K562 (cell line): ENCODE results near the gene ZBTB48. TPM values are rescaled to one million over a fixed set of nuclear protein-coding genes. Genes with fewer than 3 reads are reported as not detected.

Experiments used
- ARNT ChIP-seq, 2 experiments: fragments of 450-650 bp; IDR thresholded peaks; 2 replicates each; pipeline ENCODE4 v1.6.1; 2016; ENCODE audit warnings: mild to moderate bottlenecking in 1 of 2
- BRCA1 ChIP-seq, 2 experiments: fragments of 450-650 bp in 1 of 2; sonication (generic) in 1 of 2; formaldehyde crosslinking in 1 of 2; IDR thresholded peaks; 2 replicates each; pipeline versions ENCODE4 v1.5.0 to v1.6.1; 2017 to 2020; ENCODE audit warnings: mild to moderate bottlenecking in 1 of 2, missing genetic modification reagents in 1 of 2
- CBX8 ChIP-seq: fragments of 200-600 bp; sonication (generic); IDR thresholded peaks from 2 replicates; pipeline ENCODE4 v1.6.1; 2012; ENCODE audit warnings: borderline replicate concordance, mixed run types, low read depth, mild to moderate bottlenecking, moderate library complexity, mixed read lengths, low read length, control low read depth, inconsistent platforms; ENCODE audit not compliant: poor library complexity, severe bottlenecking; ENCODE audit errors: extremely low read depth
- DMBX1 ChIP-seq: fragments of 250-450 bp; sonication (Bioruptor Pico); IDR thresholded peaks from 2 replicates; pipeline ENCODE4 v1.8.0; 2022; ENCODE audit warnings: inconsistent platforms, mild to moderate bottlenecking, moderate library complexity, borderline replicate concordance
- ETV5 ChIP-seq: sonication (generic); formaldehyde crosslinking; IDR thresholded peaks from 2 replicates; pipeline ENCODE4 v1.4.0; 2020; ENCODE audit warnings: low read depth, mild to moderate bottlenecking, missing genetic modification reagents
- GTF2F1 ChIP-seq: IDR thresholded peaks from 2 replicates; pipeline ENCODE4 v1.6.1; 2011; ENCODE audit warnings: low read depth, low read length, improper control_type of control experiment
- KAT2B ChIP-seq: IDR thresholded peaks from one replicate; pipeline ENCODE4 v1.6.1; 2012; ENCODE audit warnings: low read depth, mild to moderate bottlenecking, control low read depth, inconsistent platforms, low read length, moderate library complexity
- L3MBTL2 ChIP-seq: fragments of 450-650 bp; IDR thresholded peaks from 2 replicates; pipeline ENCODE4 v1.6.1; 2016; ENCODE audit warnings: mild to moderate bottlenecking, moderate library complexity
- MAFF ChIP-seq: IDR thresholded peaks from 2 replicates; pipeline ENCODE4 v1.6.1; 2012; ENCODE audit warnings: low read length, improper control_type of control experiment
- PCBP2 ChIP-seq: fragments of 200-400 bp; formaldehyde crosslinking; IDR thresholded peaks from 2 replicates; pipeline ENCODE4 v1.6.1; 2018; ENCODE audit warnings: low read length, low read depth, mild to moderate bottlenecking, moderate library complexity; ENCODE audit not compliant: poor library complexity, severe bottlenecking
- POLR2B ChIP-seq: fragments of 450-650 bp; IDR thresholded peaks from 2 replicates; pipeline ENCODE4 v1.6.1; 2018; ENCODE audit warnings: low read depth; ENCODE audit not compliant: partially characterized antibody
- RAD51 ChIP-seq: fragments of 450-650 bp; IDR thresholded peaks from 2 replicates; pipeline ENCODE4 v1.7.1; 2016; ENCODE audit warnings: low read depth, mild to moderate bottlenecking, borderline replicate concordance
- SMAD3 ChIP-seq: fragments of 450-650 bp; formaldehyde crosslinking; conservative IDR thresholded peaks from 2 replicates; pipeline ENCODE4 v1.4.0; 2020; ENCODE audit warnings: mild to moderate bottlenecking
- ZBTB17 ChIP-seq: fragments of 450-650 bp; formaldehyde crosslinking; IDR thresholded peaks from 2 replicates; pipeline ENCODE4 v1.4.0; 2020; ENCODE audit warnings: mild to moderate bottlenecking
- ZNF41 ChIP-seq: fragments of 250-450 bp; sonication (Bioruptor Pico); conservative IDR thresholded peaks from 2 replicates; pipeline ENCODE4 v1.4.0; 2020; ENCODE audit warnings: mild to moderate bottlenecking
- ZNF75A ChIP-seq: fragments of 450-650 bp; formaldehyde crosslinking; IDR thresholded peaks from 2 replicates; pipeline ENCODE4 v1.4.0; 2020; ENCODE audit warnings: mild to moderate bottlenecking
- polyA plus RNA-seq, 8 experiments: library from polyadenylated mRNA; depleted of rRNA in 4 of 8; stranded (reverse) in 5 of 8; unstranded in 3 of 8; fragments of >200 nt; fragmentation: Nextera tagmentation in 2 of 8; fragmentation: Illumina TruSeq in 1 of 8; extraction: Ambion mirVana in 2 of 8; extraction: Trizol in 1 of 8; gene quantifications; 2 replicates each; pipeline versions ENCODE4 v1.2.1 to v1.2.3, GENCODE V29; 2011 to 2014; ENCODE audit warnings: inconsistent platforms in 1 of 8, missing spikeins in 1 of 8
- total RNA-seq, 7 experiments: library from RNA; depleted of rRNA in 6 of 7; stranded (reverse); fragments of >200 nt in 6 of 7; fragmentation: Illumina TruSeq in 2 of 7; extraction: Trizol in 2 of 7; gene quantifications; 2 replicates each; pipeline versions ENCODE4 v1.2.1 to v1.2.3, GENCODE V29; 2011 to 2021; ENCODE audit warnings: low replicate concordance in 1 of 7
- TF ChIP-seq, protein P1 (sequence below): fragments of 450-650 bp; formaldehyde crosslinking; IDR thresholded peaks from 2 replicates; pipeline ENCODE4 v1.4.0; 2020; ENCODE audit warnings: mild to moderate bottlenecking, mixed read lengths
- TF ChIP-seq, protein P2 (sequence below), 3 experiments: fragments of 200-800 bp in 1 of 3; fragments of 250-450 bp in 1 of 3; fragments of 450-650 bp in 1 of 3; sonication (Bioruptor Pico) in 1 of 3; sonication (Bioruptor generic) in 1 of 3; formaldehyde crosslinking in 1 of 3; IDR thresholded peaks; 2 replicates each; pipeline versions ENCODE4 v1.6.1 to v1.8.0; 2016 to 2022; ENCODE audit warnings: mild to moderate bottlenecking in 2 of 3, missing genetic modification characterization in 2 of 3, missing compliant biosample characterization in 1 of 3, moderate library complexity in 1 of 3
- TF ChIP-seq, protein P3 (sequence below): fragments of 450-650 bp; IDR thresholded peaks from 2 replicates; pipeline ENCODE4 v1.6.1; 2017; ENCODE audit warnings: antibody characterized with exemption

The ZBTB48 gene
- total and polyA plus RNA-seq, 9 of the 15 experiments (the other 6 are each of a cell fraction or from before 2014, with no cell fraction given), result 1.9 to 66.9 (median 29.5) TPM

DNA sequence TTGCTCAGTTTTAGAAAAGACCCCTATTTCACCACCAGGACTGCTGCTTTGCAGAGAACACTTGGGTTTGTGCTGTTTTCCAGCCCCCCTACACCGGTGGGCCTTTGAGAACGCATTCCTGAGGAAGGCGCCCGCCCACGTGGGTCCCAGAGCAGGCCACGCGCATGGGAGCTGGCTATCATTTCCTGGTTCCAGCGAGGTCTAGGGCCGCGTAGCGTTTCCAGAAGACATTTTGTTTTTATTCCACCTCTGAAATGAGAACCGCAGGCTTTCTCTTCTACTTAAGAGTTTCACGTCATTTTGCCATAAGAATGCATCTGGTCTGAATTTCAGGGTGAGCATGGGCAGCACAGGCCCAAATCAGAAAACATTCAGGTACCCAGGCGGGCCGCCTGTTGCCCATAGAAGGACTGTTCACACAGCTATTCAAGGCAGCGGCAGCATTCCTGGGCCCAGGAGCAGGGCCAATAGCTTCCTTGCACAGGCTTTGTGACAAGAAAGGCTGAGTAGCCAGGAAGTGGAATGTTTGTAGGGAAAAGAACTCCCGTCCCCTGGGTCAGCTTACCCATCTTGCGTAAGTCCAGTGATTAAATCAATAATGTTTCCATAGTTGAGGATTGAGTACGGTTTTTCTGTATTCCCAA, 24.2 kb downstream of the ZBTB48 start (continued):
- TF ChIP-seq, protein P1, sequence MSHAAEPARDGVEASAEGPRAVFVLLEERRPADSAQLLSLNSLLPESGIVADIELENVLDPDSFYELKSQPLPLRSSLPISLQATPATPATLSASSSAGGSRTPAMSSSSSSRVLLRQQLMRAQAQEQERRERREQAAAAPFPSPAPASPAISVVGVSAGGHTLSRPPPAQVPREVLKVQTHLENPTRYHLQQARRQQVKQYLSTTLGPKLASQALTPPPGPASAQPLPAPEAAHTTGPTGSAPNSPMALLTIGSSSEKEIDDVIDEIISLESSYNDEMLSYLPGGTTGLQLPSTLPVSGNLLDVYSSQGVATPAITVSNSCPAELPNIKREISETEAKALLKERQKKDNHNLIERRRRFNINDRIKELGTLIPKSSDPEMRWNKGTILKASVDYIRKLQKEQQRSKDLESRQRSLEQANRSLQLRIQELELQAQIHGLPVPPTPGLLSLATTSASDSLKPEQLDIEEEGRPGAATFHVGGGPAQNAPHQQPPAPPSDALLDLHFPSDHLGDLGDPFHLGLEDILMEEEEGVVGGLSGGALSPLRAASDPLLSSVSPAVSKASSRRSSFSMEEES (CRISPR knock-in tag), result peak; percentile 19
- TF ChIP-seq MAFF, result no peak
- TF ChIP-seq ETV5 (CRISPR knock-in tag), result peak; percentile 53; the same call in 1 of the 2 replicates
- no peak for TF ChIP-seq BRCA1 (IDR thresholded peaks at IDR 0.05)
- TF ChIP-seq BRCA1 (CRISPR knock-in tag; IDR thresholded peaks at IDR 0.05), result 0 out of 2 replicates have a peak, but pooled peaks have one; percentile 79
- TF ChIP-seq PCBP2, result no peak
- 0 out of 2 replicates have a peak, but pooled peaks have one; percentile 40 for TF ChIP-seq ZNF75A (CRISPR knock-in tag)
- TF ChIP-seq, protein P2, sequence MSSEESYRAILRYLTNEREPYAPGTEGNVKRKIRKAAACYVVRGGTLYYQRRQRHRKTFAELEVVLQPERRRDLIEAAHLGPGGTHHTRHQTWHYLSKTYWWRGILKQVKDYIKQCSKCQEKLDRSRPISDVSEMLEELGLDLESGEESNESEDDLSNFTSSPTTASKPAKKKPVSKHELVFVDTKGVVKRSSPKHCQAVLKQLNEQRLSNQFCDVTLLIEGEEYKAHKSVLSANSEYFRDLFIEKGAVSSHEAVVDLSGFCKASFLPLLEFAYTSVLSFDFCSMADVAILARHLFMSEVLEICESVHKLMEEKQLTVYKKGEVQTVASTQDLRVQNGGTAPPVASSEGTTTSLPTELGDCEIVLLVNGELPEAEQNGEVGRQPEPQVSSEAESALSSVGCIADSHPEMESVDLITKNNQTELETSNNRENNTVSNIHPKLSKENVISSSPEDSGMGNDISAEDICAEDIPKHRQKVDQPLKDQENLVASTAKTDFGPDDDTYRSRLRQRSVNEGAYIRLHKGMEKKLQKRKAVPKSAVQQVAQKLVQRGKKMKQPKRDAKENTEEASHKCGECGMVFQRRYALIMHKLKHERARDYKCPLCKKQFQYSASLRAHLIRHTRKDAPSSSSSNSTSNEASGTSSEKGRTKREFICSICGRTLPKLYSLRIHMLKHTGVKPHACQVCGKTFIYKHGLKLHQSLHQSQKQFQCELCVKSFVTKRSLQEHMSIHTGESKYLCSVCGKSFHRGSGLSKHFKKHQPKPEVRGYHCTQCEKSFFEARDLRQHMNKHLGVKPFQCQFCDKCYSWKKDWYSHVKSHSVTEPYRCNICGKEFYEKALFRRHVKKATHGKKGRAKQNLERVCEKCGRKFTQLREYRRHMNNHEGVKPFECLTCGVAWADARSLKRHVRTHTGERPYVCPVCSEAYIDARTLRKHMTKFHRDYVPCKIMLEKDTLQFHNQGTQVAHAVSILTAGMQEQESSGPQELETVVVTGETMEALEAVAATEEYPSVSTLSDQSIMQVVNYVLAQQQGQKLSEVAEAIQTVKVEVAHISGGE (CRISPR knock-in tag; IDR thresholded peaks at IDR 0.05), result peak in 2 of 3 experiments; percentile 9 to 65; a peak in 1 of 6 replicates
- TF ChIP-seq ZNF41, result peak; percentile 71; the same call in 1 of the 2 replicates
- TF ChIP-seq SMAD3, result peak; percentile 89
- 0 out of 2 replicates have a peak, but pooled peaks have one; percentile 66 for TF ChIP-seq GTF2F1
- TF ChIP-seq L3MBTL2, result peak; percentile 97
- TF ChIP-seq CBX8, result no peak
- TF ChIP-seq RAD51, result peak; percentile 65; the same call in 1 of the 2 replicates
- TF ChIP-seq KAT2B, result peak; percentile 31
- TF ChIP-seq ZBTB17 (CRISPR knock-in tag), result peak; percentile 79; the same call in 1 of the 2 replicates
- TF ChIP-seq, protein P3, sequence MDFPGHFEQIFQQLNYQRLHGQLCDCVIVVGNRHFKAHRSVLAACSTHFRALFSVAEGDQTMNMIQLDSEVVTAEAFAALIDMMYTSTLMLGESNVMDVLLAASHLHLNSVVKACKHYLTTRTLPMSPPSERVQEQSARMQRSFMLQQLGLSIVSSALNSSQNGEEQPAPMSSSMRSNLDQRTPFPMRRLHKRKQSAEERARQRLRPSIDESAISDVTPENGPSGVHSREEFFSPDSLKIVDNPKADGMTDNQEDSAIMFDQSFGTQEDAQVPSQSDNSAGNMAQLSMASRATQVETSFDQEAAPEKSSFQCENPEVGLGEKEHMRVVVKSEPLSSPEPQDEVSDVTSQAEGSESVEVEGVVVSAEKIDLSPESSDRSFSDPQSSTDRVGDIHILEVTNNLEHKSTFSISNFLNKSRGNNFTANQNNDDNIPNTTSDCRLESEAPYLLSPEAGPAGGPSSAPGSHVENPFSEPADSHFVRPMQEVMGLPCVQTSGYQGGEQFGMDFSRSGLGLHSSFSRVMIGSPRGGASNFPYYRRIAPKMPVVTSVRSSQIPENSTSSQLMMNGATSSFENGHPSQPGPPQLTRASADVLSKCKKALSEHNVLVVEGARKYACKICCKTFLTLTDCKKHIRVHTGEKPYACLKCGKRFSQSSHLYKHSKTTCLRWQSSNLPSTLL, result no peak
- peak; percentile 73 for TF ChIP-seq DMBX1 (CRISPR knock-in tag)
- 0 out of 4 replicates have a peak, but pooled peaks have one; percentile 20 to 58 for TF ChIP-seq ARNT (IDR thresholded peaks at IDR 0.05)
- TF ChIP-seq POLR2B, result no peak
